ENCODE data around the gene IARS1.

IARS1 gene

DNA sequence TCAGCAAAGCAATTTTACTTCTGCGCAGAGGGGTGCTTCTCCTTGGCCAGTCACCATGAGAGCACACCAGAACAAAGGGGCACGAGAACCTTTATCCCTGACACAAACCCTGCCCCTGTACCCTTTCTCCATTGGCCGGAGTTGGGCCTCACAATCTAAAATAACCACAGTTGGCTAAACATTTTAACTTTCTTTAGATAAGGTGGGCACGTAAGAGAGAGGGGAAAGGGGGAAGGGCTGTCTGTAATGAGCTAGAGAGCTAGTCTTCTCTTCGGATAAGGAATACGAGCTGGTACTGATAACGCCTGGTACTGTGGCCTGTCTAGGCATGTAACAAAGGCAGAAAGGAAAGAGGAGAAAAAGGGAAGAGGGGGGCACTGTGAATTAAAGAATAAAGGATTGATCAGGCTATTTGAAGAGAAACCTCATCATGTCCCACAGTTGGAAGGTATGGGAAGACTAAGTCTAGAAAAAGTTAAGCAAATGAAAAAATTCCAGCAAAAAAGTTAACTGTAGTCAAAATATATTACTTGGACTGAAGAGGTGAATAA lies 1.8 kb upstream of the IARS1 start:
- DNase-seq, result no peak

DNA sequence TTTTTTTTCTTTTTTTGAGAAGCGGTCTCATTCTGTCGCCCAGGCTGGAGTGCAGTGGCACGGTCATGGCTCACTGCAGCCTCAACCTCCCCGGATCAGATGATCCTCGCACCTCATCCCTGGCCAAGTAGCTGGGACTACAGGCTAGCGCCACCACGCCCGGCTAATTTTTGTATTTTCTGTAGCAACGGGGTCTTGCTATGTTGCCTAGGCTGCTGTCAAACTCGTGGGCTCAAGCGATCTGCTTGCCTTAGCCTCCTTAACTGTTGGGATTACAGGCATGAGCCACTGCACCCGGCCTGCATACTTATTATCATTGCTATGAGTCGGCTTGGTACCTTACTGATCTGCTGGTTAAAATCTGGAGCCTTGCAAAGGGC lies 790 bp upstream of the IARS1 start:
- DNase-seq, result no peak

DNA sequence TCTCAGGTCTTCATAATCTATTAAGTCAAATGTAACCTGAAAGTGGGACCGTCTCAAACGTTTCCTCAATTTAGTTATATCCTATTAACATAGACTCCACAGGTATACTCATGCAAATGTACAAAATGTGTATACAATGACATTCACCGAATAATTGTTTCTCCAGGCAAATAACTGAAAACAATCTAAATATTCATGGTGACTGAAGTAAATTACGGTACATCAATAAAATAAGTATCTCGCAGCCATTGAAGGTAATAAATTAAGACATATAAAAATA lies 482 bp downstream of the IARS1 start:
- no peak for DNase-seq

DNA sequence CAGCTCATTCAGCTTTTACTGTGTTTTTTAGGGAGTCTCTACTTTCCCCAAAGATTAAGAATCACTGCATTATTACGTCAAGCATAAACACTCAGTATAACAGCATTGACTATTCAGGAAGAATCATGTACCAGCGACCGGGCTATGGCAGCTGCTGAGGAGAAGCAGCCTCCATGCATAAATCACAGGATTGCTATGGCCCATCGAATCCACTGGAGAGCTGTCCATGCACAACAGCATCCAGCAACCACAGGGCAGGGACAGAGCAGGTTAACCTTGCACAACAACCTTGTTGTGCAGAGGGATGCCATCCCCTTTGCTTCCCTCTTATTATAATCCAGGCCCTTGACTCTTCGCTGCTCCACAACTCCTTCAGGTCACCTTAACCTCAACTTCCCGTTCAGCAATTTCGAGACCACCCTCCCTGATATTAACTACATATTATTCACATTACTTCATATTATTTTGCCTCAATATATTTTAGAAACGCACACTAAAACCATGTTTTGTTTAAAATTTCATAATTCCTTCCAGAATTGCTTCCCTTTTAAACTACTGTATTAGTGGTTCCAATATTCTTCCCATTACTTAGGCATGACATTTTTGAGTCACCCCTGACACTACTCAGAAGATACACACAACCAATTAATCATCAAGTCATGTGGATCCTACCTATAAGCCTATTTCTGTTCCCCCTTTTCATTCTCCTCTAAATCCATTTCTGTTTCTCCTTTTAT lies 991 bp downstream of the IARS1 start:
- no peak for DNase-seq

DNA sequence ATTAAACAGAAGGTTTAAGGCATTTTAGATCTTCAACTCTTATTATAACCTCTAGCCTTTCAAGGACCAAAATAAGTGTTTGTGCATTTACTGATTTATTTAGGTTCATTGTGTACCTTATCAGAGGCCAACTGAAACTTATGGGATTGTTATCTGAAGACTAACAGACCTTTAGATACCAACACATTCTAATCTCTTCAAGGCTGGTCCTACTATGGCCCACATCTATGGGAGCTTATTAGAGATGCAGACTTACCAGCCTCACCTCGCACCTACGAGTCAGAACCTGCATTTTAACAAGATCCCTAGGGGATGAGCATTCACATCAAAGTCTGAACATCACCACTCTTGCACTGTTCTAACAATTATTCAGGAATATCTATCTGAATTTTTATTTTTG lies 1.9 kb downstream of the IARS1 start:
- DNase-seq, result no peak

DNA sequence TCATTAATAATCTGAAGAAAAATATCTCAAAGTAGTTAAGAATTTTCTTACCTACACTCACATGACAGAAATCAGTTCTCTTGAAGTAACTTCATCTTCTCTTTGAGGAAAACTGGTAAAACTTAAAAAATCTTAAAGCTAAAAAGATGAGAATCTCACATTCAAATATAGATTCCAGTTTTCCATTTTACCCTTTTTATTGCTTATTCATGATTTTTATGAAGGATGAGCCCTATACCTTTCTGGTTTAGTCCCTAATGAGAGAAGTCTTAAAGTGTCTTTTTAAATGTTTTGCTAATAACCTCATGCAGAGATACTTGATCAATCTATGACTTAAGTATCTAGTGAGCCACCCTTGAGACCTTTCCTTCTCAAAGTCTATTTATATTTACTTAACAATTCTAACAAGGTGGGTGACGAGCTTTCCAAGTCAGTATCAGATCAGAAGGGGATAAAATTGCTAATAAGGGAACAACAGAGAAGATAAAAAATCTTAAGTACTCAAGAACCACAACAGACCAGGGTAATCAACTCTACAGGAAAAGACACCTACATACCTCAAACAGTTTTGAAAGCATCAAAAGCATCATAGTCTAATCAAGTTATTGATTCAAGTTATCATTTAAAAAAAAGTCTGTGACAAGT lies 2.6 kb downstream of the IARS1 start:
- no peak for DNase-seq

DNA sequence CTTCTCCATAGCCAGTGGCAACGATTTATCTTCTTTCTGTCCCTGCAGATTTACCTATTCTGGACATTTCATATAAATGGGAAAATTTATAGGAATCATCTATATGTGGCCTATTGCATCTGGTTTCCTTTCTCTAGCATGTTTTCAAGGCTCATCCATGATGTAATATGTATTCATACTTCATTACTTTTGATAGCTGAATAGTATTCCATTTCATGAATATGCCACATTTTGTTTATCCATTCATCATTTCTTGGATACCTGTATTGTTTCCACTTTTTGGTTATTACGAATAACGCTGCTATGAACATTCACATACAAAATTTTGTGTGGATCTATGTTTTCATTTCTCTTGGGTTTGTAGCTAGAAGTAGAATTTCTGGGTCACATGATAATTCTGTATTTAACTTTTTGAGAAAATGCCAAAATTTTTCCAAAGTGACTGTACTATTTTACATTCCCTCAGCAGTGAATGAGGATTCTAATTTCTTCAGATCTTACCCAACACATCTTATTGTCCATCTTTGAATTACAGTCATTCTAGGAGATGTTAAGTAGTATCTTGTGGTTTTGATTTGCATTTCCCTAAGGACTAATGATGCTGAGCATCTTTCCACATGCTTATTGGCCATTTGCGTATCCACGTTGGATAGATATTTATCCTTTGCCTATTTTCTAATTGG lies 3.6 kb downstream of the IARS1 start:
- no peak for DNase-seq

DNA sequence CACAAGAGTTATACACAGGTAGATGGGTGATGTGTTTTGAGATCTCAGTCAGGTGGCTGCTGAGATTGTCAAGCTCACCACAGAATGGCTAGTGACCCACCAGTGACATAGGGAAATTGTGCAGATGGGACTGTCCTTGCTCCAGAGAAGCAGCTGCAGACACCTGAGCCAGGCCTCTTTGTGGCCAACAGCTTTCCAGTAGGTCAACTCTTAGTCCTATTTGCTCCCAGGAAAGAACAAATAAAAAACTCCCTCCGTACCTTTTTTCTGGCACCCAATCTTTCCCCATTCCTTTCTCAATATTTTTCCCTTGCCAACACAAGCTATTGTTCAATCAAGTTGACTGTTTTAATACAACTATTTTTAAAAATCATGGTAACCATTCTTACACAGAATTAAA lies 14.2 kb downstream of the IARS1 start:
- DNase-seq, result no peak

DNA sequence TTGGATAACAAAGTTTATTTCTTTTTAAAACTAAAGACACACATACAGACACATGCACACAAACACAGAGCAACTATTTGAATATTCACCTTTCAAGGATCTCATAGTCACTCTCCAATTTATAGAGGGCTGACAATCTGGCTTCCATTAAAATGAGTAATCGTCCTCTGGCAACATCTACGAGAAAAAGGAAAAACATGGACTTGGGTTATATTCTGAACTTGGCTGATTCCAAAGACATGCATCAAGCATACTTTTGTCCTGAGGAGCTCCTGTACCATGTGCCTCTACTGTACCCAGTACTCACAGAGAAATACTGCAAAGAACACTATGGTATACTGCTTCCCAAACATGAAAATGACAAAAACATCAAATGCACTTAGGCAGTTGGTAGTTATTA lies 15.4 kb downstream of the IARS1 start:
- no peak for DNase-seq

DNA sequence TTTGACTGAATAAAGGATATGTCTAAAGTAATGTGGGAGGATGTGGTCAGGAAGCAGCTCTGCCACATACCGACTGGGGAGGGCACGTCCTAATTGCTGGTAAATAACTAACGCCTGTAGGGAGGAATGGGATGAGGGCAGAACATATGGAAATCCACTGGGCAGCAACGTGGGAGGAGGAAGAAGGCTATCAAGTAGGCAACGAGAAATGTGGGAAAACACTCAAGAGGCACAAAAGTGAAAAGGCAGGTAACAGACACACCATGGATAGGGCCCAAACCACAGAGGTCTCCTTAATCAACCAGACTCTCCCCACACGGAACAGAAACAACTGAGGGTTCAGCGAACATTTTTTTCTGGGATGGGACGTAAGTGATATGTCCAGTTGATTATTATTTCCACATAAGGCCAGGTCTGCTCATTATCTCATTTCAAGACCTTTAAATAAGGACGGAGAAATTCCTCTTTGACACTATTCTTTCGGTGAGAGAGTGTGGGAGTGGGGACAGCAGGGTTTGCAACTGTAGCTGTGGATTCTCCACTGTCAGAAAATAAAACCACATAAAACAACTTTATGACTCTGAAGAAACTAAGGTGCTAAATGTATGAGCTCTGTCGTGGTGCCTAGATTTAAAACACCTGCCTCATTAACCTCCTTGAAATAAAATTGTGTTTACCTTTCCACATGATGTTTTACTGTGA lies 17.0 kb downstream of the IARS1 start:
- no peak for DNase-seq

DNA sequence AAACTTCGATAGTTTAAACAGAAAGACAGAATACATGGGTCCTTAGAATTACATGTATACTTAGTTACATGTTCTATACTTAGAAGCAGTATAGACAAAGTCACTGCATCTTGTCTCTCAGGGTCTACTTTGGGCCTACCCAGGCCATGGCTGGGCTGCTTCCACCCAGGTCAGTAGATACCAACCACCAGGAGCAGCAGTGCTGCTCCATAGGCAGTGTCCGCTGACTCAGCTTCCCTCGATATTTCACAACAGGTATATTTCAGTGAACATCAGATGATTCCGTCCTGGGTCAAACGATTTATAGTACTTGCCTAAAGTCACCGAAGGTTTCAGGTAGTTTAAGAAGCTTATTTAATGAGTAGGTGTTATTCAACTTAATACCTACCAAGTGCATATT lies 18.0 kb downstream of the IARS1 start:
- no peak for DNase-seq

DNA sequence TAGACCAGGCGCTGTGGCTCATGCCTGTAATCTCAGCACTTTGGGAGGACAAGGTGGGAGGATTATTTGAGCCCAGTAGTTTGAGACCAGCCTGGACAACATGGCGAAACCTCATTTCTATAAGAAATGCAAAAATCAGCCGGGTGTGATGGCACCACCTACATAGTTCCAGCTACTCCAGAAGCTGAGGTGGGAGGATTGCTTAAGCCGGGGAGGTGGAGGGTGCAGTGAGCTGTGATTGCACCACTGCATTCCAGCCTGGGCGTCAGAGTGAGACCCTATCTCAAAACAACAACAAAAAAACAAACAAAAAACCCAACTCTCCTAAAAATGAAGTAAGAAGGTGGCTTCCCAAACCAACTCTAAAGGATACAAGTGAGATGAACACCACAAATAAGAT lies 23.0 kb downstream of the IARS1 start:
- DNase-seq, result no peak

DNA sequence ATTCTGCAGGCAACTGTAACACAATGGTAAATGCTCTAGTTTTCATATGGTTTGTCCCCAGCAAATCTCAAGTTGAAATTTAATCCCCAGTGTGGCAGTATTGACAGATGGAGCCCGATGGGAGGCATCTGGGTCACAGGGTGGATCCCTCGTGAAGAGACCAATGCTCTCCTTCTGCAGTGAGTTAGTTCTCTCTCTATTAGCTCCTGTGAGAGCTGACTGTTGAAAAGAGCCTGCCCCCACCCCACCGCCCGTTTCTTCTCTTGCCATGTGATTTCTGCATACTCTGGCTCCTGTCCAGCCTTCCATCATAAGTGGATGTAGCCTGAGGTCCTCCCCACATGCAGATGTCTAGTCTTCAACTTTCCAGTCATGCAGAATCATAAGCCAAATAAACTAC lies 27.0 kb downstream of the IARS1 start:
- no peak for DNase-seq

DNA sequence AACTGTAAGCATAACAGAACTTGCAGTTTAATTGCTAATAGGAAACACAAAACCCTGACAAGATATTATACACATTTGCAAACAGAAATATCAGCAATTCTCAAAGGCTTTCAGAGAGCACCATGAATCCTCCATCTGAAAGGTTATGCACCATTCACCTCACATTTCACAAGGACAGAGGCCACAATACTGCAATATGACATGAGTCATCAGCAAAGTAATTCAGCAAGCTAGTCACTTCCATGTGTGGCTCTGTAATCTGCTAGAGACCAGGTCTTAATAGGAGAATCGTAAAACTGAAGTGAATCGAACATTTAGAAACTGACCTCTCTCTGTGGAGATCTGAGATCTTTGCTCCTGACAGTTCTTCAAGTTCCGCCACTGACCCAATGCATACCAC lies 28.3 kb downstream of the IARS1 start:
- no peak for DNase-seq

DNA sequence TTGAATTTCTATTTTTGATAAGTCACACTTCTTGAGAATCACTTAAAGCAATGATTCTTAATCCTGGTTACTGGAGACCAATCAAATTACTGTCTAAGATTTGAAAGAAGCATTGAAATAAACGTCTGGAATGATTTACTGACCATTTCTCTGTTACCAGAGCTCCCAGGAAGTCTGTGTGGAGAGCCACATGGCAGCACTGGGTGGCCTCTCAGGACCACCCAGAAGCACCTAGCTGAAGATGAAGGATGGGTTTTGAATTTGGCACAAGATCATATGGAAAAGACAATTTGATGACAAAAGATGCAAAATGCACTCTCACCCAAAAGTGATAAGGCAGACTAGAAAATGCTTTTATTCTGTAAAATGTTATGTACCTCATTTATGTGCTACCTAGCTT lies 30.4 kb downstream of the IARS1 start:
- DNase-seq, result no peak

DNA sequence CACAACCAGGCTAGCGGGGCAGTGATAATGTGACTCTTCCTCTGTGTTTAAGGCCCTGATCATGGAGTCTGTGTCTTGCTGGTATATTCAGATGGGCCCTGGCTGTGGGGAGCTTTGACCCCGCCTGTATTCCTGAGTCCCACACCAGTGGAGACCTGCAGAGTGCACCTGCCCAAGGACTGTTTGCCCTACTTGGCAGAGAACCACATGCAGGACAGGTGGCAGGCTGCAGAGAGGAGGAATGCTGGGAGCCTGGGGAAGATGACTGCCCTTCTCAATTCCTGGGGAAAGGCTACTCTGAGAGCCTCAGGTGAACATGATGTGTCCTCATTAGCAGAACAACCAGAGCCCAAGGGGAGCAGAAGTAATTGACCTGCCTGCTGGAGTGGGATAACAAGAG lies 36.2 kb downstream of the IARS1 start:
- no peak for DNase-seq

DNA sequence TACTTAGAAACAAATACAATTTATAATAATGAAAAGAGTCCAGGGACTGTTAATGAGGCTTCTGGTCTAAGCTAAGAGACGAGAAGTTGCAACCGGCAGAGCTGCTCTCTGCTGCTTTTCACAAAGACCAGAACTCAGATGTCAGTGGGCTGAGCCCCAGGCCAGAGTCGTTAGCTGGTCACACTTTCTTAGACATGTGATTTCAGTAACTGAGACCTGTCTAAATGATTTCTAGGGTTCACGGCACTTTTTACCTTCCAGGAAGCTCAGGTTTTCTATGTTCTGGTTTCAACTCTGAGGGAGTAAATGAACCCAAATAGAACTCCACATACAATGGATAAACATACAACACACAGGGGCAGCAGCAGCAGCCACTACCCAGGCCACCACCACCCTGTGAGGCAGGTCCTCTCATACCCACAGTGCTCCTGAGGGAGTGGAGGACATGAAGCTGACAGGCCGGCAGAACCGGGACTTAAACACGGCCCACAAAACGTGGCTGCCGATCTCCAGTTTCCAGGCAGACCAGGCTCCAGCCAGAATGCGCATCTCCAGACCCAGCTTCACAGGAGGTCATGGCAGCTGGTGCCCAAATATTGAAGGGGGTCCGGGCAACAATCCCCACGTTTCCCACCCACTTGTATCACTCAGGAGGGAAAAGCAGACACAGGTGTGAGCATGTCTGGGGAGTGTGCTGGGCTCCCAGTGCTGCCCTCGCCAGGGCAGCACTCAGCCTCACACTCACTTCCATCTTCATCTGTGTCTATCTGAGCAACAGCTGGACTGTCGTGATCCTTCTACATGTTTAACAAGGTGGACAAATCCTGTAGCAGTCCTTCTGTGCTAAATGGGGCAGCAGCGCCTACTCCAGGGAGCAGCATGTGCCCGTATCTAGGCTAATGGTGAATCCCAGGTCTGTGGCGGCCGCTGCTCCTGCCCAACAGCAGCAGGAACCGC lies 38.8 kb downstream of the IARS1 start:
- DNase-seq, result no peak

DNA sequence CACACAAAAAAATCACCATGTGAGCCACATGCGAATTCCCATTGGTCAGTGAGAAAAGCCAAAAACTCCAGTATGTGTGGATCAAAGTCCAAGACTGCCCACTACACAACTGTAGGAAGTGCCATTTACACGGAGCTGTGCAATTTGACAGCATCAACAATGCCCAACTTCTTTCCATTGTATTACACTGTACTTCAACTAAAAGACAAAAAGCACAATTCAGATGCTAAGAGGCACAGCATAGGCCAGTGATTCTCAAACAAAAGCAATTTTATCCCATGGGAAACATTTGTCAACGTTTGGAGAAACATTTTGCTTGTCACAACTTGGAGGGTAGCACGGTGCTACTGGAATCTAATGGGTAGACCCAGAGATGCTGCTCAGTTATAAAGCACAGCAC lies 39.8 kb downstream of the IARS1 start:
- DNase-seq, result no peak

DNA sequence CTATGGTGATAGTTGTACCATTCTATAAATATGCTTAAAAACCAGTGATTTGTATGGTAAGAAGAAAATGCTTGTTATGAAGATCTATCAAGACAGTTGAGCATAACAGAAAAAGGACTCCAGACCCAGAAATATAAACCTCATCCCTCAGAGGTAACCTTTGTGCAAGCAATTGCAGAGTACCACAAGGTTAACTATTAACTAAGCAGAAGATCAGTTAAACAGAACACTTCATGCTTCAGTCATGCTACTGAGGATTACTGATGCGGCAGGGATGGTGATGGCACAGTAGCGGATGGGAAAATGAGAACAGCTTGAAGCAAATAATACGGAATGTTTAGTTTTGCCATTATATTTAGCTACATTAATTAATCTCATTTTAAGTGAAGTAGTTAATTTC lies 45.5 kb downstream of the IARS1 start:
- DNase-seq, result no peak

DNA sequence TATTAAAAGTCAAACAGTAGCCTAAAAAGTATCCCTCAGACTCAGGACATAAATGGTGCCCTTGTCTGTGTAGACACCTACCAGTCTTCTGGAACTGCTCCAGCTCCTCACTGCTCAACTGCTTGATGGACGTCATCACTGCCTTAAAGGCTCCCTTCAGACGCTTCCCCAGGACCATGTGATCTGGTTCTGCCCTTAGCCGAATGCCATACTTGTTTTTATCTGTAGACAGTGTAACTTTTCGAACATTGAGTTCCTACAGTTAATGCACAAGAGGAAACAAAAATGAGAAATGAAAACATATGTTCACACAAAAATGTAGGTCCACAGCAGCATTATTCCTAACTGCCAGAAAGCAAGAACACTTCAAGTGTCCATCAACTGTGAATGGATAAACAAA lies 46.2 kb downstream of the IARS1 start:
- no peak for DNase-seq

DNA sequence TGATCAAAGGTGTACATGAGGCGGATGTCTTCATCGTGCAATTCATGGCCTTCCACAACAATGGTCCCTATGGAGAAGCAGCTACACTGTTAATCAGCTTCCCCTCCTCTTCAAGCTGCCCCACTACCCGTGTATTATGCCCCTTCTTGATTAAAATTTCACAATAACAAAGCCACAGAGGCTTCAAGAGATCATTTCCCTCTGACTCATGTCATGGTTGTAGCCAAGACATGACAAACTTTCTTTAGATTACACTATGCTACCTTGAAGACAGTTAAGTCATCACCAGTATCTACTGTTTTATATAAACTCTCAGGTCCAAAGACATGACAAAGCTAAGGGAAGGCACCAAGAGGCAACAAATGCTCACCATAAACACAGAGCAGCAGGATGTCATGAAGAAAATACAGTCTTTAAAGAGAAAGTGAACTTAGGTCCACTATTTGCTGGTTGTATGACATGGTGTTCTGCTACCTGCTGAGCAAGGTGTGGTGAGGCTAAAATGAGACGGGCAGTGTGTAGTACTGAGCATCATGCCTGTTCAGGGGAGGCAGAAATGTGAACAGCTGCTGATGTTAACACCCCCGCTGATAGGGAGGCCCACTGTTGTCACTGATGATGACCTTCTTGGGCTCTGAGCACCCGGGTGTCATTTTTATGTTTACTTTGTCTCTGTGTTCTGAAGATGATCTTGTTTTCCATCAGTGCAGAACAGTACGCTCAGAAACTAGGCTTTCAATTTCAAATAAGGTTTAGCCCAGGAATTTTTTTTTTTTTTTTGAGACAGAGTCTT lies 48.3 kb downstream of the IARS1 start:
- DNase-seq, result no peak
